Thyroid gland (tissue), 4 donors: ENCODE data around the gene RASGRF1. TPM values are rescaled to one million over a fixed set of nuclear protein-coding genes. Genes with fewer than 3 reads are reported as not detected.

Experiments
- DNase-seq, 2 donors: peaks; one replicate each; pipeline ENCODE4 v3.0.0-alpha.2; 2019
- H3K27ac ChIP-seq, 3 donors: fragments of 200-600 bp; sonication (generic); 1 replicate in 2 of 3; 2 replicates in 1 of 3; pipeline ENCODE4 v1.5.1; 2016 to 2019; ENCODE audit warnings: mild to moderate bottlenecking in 1 of 3, moderate library complexity in 1 of 3
- H3K27me3 ChIP-seq: fragments of 200-600 bp; sonication (generic); one replicate; pipeline ENCODE4 v1.5.1; 2019
- H3K36me3 ChIP-seq, 2 donors: fragments of 200-600 bp; sonication (generic); one replicate each; pipeline ENCODE4 v1.5.1; 2016 to 2019
- H3K4me1 ChIP-seq, 2 donors: fragments of 200-600 bp; sonication (generic); one replicate each; pipeline ENCODE4 v1.5.1; 2017 to 2019
- H3K4me3 ChIP-seq, 3 donors: fragments of 200-600 bp; sonication (generic); replicated peaks in 1 of 3; 1 replicate in 2 of 3; 2 replicates in 1 of 3; pipeline ENCODE4 v1.5.1; 2016; ENCODE audit warnings: mild to moderate bottlenecking in 1 of 3
- H3K9me3 ChIP-seq: fragments of 200-600 bp; sonication (generic); one replicate; pipeline ENCODE4 v1.5.1; 2017
- POLR2A ChIP-seq, 2 donors: fragments of 450-650 bp; IDR thresholded peaks; one replicate each; pipeline ENCODE4 v1.6.1; 2017; ENCODE audit warnings: antibody characterized with exemption in 2 of 2, mild to moderate bottlenecking in 2 of 2, moderate library complexity in 1 of 2
- WGBS, 2 donors: methylation state at CpG; one replicate each; pipeline ENCODE4 v1.1.5; 2017; 5-methylcytosine and 5-hydroxymethylcytosine counted together
- intact Hi-C: fragments of 100-400 bp; cut with DNase I; formaldehyde crosslinking; loops from one replicate; pipeline ENCODE4 v1.15.1; 2023
- total RNA-seq, 4 donors: library from RNA; depleted of rRNA; stranded (reverse); fragments of >200 nt; gene quantifications; one replicate each; pipeline ENCODE4 v1.2.3, GENCODE V29; 2016
- TF ChIP-seq, protein P1 (sequence below), 6 experiments: fragments of 200-600 bp in 3 of 6; fragments of 450-650 bp in 3 of 6; sonication (generic) in 3 of 6; IDR thresholded peaks; one replicate each; pipeline ENCODE4 v1.5.1; 2016 to 2019; ENCODE audit warnings: antibody characterized with exemption in 6 of 6, mild to moderate bottlenecking in 2 of 6, inconsistent platforms in 1 of 6, moderate library complexity in 1 of 6

Gene RASGRF1, protein sequence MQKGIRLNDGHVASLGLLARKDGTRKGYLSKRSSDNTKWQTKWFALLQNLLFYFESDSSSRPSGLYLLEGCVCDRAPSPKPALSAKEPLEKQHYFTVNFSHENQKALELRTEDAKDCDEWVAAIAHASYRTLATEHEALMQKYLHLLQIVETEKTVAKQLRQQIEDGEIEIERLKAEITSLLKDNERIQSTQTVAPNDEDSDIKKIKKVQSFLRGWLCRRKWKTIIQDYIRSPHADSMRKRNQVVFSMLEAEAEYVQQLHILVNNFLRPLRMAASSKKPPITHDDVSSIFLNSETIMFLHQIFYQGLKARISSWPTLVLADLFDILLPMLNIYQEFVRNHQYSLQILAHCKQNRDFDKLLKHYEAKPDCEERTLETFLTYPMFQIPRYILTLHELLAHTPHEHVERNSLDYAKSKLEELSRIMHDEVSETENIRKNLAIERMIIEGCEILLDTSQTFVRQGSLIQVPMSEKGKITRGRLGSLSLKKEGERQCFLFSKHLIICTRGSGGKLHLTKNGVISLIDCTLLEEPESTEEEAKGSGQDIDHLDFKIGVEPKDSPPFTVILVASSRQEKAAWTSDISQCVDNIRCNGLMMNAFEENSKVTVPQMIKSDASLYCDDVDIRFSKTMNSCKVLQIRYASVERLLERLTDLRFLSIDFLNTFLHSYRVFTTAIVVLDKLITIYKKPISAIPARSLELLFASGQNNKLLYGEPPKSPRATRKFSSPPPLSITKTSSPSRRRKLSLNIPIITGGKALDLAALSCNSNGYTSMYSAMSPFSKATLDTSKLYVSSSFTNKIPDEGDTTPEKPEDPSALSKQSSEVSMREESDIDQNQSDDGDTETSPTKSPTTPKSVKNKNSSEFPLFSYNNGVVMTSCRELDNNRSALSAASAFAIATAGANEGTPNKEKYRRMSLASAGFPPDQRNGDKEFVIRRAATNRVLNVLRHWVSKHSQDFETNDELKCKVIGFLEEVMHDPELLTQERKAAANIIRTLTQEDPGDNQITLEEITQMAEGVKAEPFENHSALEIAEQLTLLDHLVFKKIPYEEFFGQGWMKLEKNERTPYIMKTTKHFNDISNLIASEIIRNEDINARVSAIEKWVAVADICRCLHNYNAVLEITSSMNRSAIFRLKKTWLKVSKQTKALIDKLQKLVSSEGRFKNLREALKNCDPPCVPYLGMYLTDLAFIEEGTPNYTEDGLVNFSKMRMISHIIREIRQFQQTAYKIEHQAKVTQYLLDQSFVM (N-terminal part only)
- under 1 TPM in 1 of 4 donors, not detected in 3; 0.40 TPM for total RNA-seq

DNA sequence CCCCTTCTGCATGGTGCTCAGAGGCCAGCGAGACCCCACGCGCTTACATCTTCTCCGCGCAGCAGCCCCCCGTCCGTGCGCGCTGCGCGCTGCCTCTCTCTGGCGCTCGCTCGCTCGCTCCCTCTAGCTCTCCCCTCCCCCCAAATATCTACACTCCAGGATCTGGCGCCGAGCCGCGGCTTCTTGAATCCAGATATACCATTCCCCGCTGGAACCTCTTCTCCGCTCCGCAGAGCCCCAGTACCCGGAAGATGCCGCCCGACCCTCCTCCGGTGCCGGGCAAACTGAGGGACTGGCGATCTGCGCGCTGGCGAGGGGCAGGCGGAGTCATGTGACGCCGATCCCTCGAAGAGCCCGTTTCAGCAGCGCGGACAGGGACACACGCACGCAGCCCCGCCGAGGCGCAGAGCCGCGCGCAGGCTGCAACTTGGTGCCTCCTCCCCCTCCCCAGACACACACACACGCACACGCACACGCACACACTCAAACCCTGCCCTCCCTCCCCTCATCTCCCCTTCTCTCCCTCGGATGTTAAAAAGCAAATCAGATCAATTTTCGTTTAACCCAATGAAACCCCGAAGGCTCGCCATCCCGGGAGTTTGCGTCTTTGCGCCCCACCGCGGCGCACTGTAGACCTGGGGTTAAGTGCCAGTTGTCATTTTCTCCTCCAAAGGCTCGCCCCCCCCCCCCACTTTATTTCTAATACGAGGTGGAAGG, at the start of gene RASGRF1:
RASGRF1 (minus strand) TSS at position 294 of the 717 bp plus-strand sequence; CDS start at position 12, 282 bp downstream.
- H3K27ac ChIP-seq, result no peak within 1 kb of the TSS
- intact Hi-C loops, result no loop called here
- DNase-seq, result no peak
- H3K4me3 ChIP-seq, result no peak within 1 kb of the TSS
- peaks cover 15% of the 10 kb centered on the region for H3K27me3 ChIP-seq
- 2% methylated on average over 36 to 54 of the region's 61 CpGs for WGBS, 2 donors
- no peaks in the 10 kb centered on the region for H3K36me3 ChIP-seq
- TF ChIP-seq, protein P1, sequence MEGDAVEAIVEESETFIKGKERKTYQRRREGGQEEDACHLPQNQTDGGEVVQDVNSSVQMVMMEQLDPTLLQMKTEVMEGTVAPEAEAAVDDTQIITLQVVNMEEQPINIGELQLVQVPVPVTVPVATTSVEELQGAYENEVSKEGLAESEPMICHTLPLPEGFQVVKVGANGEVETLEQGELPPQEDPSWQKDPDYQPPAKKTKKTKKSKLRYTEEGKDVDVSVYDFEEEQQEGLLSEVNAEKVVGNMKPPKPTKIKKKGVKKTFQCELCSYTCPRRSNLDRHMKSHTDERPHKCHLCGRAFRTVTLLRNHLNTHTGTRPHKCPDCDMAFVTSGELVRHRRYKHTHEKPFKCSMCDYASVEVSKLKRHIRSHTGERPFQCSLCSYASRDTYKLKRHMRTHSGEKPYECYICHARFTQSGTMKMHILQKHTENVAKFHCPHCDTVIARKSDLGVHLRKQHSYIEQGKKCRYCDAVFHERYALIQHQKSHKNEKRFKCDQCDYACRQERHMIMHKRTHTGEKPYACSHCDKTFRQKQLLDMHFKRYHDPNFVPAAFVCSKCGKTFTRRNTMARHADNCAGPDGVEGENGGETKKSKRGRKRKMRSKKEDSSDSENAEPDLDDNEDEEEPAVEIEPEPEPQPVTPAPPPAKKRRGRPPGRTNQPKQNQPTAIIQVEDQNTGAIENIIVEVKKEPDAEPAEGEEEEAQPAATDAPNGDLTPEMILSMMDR (IDR thresholded peaks at IDR 0.05), result no peak
- no peaks in the 10 kb centered on the region for H3K9me3 ChIP-seq
- H3K4me1 ChIP-seq, result peaks cover 0 to 14% of the 10 kb centered on the region in 2 donors

DNA sequence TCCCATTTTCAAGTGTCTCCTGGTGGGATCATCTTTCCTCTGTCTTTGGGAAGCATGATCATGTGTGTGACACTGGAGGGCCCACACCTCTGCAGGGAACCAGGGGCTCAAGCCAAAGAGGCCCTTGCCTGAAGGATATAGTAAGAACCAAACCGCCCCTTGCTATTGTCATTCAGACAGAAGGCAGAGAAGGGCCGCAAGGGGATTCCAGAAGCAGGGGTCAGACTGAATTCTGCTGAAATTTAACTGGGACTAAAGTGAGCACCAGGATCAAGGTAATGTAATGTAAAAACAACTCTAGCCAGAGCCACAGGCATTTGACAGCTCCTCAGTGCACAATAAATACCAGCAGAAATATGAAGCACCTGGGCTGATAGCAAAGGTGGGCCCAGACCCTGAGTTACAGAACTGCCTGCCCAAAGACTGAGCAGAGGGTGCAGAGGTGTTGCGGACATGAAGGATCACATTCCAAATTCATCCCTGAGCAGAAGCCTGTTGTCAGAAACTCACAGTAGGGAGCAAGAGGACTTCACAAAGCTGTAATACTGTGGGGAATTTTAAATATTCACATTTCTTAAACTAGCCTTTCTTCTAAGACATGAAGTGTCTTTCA, 46.0 kb upstream of the RASGRF1 start:
- no peaks in the 10 kb centered on the region for H3K9me3 ChIP-seq
- no peak overlapping the region for H3K27ac ChIP-seq
- H3K4me1 ChIP-seq, result no peaks in the 10 kb centered on the region
- 60 to 65% methylated on average over 3 of the region's 3 CpGs for WGBS, 2 donors
- intact Hi-C loops, result no loop called here
- no peak for DNase-seq
- no peaks in the 10 kb centered on the region for H3K36me3 ChIP-seq
- no peak overlapping the region for H3K4me3 ChIP-seq
- TF ChIP-seq POLR2A (IDR thresholded peaks at IDR 0.05), result no peak
- TF ChIP-seq, protein P1 (IDR thresholded peaks at IDR 0.05), result no peak
- no peaks in the 10 kb centered on the region for H3K27me3 ChIP-seq

DNA sequence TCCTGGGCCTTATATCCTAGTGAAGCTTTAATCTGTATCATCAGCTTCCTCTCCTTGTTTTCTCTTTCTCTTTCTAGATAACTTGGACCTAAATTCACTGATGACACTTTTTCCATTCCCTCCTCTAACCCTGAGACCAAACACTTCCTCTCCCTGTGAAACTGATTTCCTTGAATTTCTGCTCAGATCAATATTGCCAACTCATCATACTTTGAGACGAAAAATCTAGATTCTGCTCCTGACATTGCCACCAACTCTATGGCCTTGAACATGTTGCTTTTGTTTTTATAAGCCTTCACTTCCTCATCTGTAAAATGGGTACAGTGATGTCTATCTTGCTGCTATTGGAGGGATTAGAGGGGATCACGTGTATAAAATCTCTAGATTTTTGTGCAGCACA, 42.7 kb upstream of the RASGRF1 start:
- Histone ChIP-seq H3K4me1 (no peaks in the 10 kb centered on the region), H3K27me3 (no peaks in the 10 kb centered on the region), H3K9me3 (no peaks in the 10 kb centered on the region), H3K27ac (no peak overlapping the region), H3K4me3 (no peak overlapping the region), H3K36me3 (no peaks in the 10 kb centered on the region)
- TF ChIP-seq, protein P1 (IDR thresholded peaks at IDR 0.05), result no peak
- no peak for TF ChIP-seq POLR2A (IDR thresholded peaks at IDR 0.05)
- no peak for DNase-seq
- WGBS, 2 donors, result 77 to 79% methylated on average over 2 of the region's 2 CpGs
- intact Hi-C loops, result no loop called here

DNA sequence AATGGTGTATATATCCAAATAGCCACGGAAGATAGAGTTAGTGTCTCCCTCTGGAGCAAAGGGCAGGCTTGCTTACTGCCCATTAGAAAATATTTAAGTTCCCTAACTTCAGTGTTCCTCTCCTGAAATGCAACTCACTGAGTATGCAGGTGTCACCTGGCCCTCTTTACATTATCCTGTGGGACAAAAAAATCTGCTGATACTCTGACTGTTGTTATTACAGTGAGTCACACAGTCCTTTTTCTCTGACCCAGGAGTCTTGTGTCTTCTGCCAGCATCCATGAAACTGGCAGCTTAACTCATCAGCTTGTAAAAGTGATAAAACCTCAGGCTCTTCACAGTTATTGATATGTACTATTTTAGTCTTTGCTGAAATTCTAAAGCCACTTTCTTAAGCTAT, 42.2 kb upstream of the RASGRF1 start:
- Histone ChIP-seq H3K27me3 (no peaks in the 10 kb centered on the region), H3K36me3 (no peaks in the 10 kb centered on the region), H3K4me3 (no peak overlapping the region), H3K27ac (no peak overlapping the region), H3K4me1 (no peaks in the 10 kb centered on the region), H3K9me3 (no peaks in the 10 kb centered on the region)
- no peak for DNase-seq
- WGBS, 2 donors, result 60 to 75% methylated on average over 1 of the region's 1 CpG
- TF ChIP-seq, protein P1 (IDR thresholded peaks at IDR 0.05), result no peak
- TF ChIP-seq POLR2A (IDR thresholded peaks at IDR 0.05), result no peak
- intact Hi-C loops, result no loop called here
